HG03280 (cell line): ENCODE measurements around the gene SDE2.
A peak's percentile ranks its signal among the peaks of the same experiment; 100 is the strongest.
"Not testable (repeated sequence)": the region's sequence is repeated elsewhere in the genome, so short reads cannot be mapped to it uniquely, and the experiment has no call there.

Experiments
- ATAC-seq: cut with Tn5 transposase; IDR thresholded peaks from one replicate; pipeline ENCODE4 v1.9.1; 2021; ENCODE audit warnings: mild to moderate bottlenecking, moderate library complexity; ENCODE audit not compliant: unreplicated experiment

The SDE2 gene

GRCh38 chr1:225945564-225945963, 53.6 kb downstream of the SDE2 start:
- no peak for ATAC-seq

GRCh38 chr1:225944951-225945350, 54.2 kb downstream of the SDE2 start:
- peak; percentile 57 for ATAC-seq

GRCh38 chr1:225944387-225944786, 54.8 kb downstream of the SDE2 start:
- no peak for ATAC-seq

- no peak for ATAC-seq
Measured at GRCh38 chr1:225943582-225943981, 55.6 kb downstream of the SDE2 start.

- peak; percentile 92 for ATAC-seq
Measured at GRCh38 chr1:225942574-225942973, 56.6 kb downstream of the SDE2 start.

GRCh38 chr1:225941942-225942222, 57.3 kb downstream of the SDE2 start:
- ATAC-seq: no peak

GRCh38 chr1:225941187-225941941, 57.8 kb downstream of the SDE2 start, which contains the start of gene LEFTY2:
Gene LEFTY2, minus strand, starts transcription at chr1:225941220. Its CDS starts 80 bp downstream, at chr1:225941140.
- ATAC-seq: no peak

- ATAC-seq: no peak
Measured at GRCh38 chr1:225940385-225941151, 58.6 kb downstream of the SDE2 start.

GRCh38 chr1:225939939-225940310, 59.2 kb downstream of the SDE2 start:
- ATAC-seq: not testable (repeated sequence)

- not testable (repeated sequence) for ATAC-seq
Measured at GRCh38 chr1:225939097-225939938, 59.8 kb downstream of the SDE2 start.

GRCh38 chr1:225937048-225937968, 61.8 kb downstream of the SDE2 start:
- no peak for ATAC-seq

GRCh38 chr1:225936523-225936922, 62.6 kb downstream of the SDE2 start:
- ATAC-seq: no peak

GRCh38 chr1:225936086-225936485, 63.1 kb downstream of the SDE2 start:
- not testable (repeated sequence) for ATAC-seq

GRCh38 chr1:225934711-225935110, 64.4 kb downstream of the SDE2 start:
- ATAC-seq: no peak

- ATAC-seq: no peak
Measured at GRCh38 chr1:225933072-225933471, 66.1 kb downstream of the SDE2 start.
